ENCODE measurements around the gene PSMG3.

PSMG3 gene

GRCh38 chr7:1595636-1596035 is 25.8 kb upstream of the PSMG3 start:
- TF ChIP-seq SIN3A (IDR thresholded peaks at IDR 0.05; ENCODE audit: borderline replicate concordance, insufficient read depth, low read length) = no peak
- TF ChIP-seq FOXP2 (optimal IDR thresholded peaks at IDR 0.05; ENCODE audit: borderline replicate concordance, extremely low read depth, extremely low read length, insufficient read depth) = no peak
- TF ChIP-seq TAF1 (IDR thresholded peaks at IDR 0.05; ENCODE audit: borderline replicate concordance, insufficient read depth, low read length) = no peak
- no peak for TF ChIP-seq REST (IDR thresholded peaks at IDR 0.05; ENCODE audit: insufficient read depth in 1 of 2, low read depth in 2 of 2, low read length in 2 of 2)
- no peak for TF ChIP-seq POLR2AphosphoS5 (IDR thresholded peaks at IDR 0.05; ENCODE audit: low read depth, low read length)

- TF ChIP-seq TAF1 (IDR thresholded peaks at IDR 0.05; ENCODE audit: borderline replicate concordance, insufficient read depth, low read length) (no peak), REST (IDR thresholded peaks at IDR 0.05; ENCODE audit: insufficient read depth in 1 of 2, low read depth in 2 of 2, low read length in 2 of 2) (no peak), FOXP2 (optimal IDR thresholded peaks at IDR 0.05; ENCODE audit: borderline replicate concordance, extremely low read depth, extremely low read length, insufficient read depth) (no peak), POLR2AphosphoS5 (IDR thresholded peaks at IDR 0.05; ENCODE audit: low read depth, low read length) (no peak)
Measured at GRCh38 chr7:1595027-1595426, 25.2 kb upstream of the PSMG3 start.

GRCh38 chr7:1593904-1594421 is 24.1 kb upstream of the PSMG3 start:
- no peak for TF ChIP-seq TAF1 (IDR thresholded peaks at IDR 0.05; ENCODE audit: borderline replicate concordance, insufficient read depth, low read length)
- TF ChIP-seq POLR2AphosphoS5 (IDR thresholded peaks at IDR 0.05; ENCODE audit: low read depth, low read length) = no peak
- no peak for TF ChIP-seq SIN3A (IDR thresholded peaks at IDR 0.05; ENCODE audit: borderline replicate concordance, insufficient read depth, low read length)
- TF ChIP-seq FOXP2 (optimal IDR thresholded peaks at IDR 0.05; ENCODE audit: borderline replicate concordance, extremely low read depth, extremely low read length, insufficient read depth) = no peak
- TF ChIP-seq REST (IDR thresholded peaks at IDR 0.05; ENCODE audit: insufficient read depth in 1 of 2, low read depth in 2 of 2, low read length in 2 of 2) = no peak

GRCh38 chr7:1593091-1593866 is 23.4 kb upstream of the PSMG3 start:
- TF ChIP-seq FOXP2 (optimal IDR thresholded peaks at IDR 0.05; ENCODE audit: borderline replicate concordance, extremely low read depth, extremely low read length, insufficient read depth) (no peak), POLR2AphosphoS5 (IDR thresholded peaks at IDR 0.05; ENCODE audit: low read depth, low read length) (no peak), REST (IDR thresholded peaks at IDR 0.05; ENCODE audit: insufficient read depth in 1 of 2, low read depth in 2 of 2, low read length in 2 of 2) (no peak), TAF1 (IDR thresholded peaks at IDR 0.05; ENCODE audit: borderline replicate concordance, insufficient read depth, low read length) (no peak), SIN3A (IDR thresholded peaks at IDR 0.05; ENCODE audit: borderline replicate concordance, insufficient read depth, low read length) (no peak)
